Thyroid gland (tissue), 4 donors: ENCODE results near the gene SEM1.

Source experiments
- CTCF ChIP-seq, 6 experiments: fragments of 200-600 bp in 3 of 6; fragments of 450-650 bp in 3 of 6; sonication (generic) in 3 of 6; IDR thresholded peaks; one replicate each; pipeline ENCODE4 v1.5.1; 2016 to 2019; ENCODE audit warnings: antibody characterized with exemption in 6 of 6, mild to moderate bottlenecking in 2 of 6, inconsistent platforms in 1 of 6, moderate library complexity in 1 of 6
- POLR2A ChIP-seq, 2 donors: fragments of 450-650 bp; IDR thresholded peaks; one replicate each; pipeline ENCODE4 v1.6.1; 2017; ENCODE audit warnings: antibody characterized with exemption in 2 of 2, mild to moderate bottlenecking in 2 of 2, moderate library complexity in 1 of 2

- no peak for TF ChIP-seq CTCF (IDR thresholded peaks at IDR 0.05)
- no peak for TF ChIP-seq POLR2A (IDR thresholded peaks at IDR 0.05)
Observed at GRCh38 chr7:96689414-96689813, 20.2 kb downstream of the SEM1 start.
